ENCODE measurements around the gene GPS2. TPM values are rescaled to one million over a fixed set of nuclear protein-coding genes. Genes with fewer than 3 reads are reported as not detected.

GPS2 gene
- total and polyA plus RNA-seq, 2 donors (not counting 3 experiments of a cell fraction or from before 2014, with no cell fraction given): 51.6 to 132 TPM

- Histone ChIP-seq H3K79me2 (ENCODE audit: control insufficient read depth, insufficient read depth, low read length) (no peaks in the 10 kb centered on the region), H3K9me1 (replicated peaks; ENCODE audit: control insufficient read depth, extremely low read depth, insufficient read depth, low read length) (no peaks in the 10 kb centered on the region), H3K4me1 (ENCODE audit: control insufficient read depth, extremely low read depth, insufficient read depth, low read length) (peaks cover 17% of the 10 kb centered on the region), H3K36me3 (ENCODE audit: control insufficient read depth in 2 of 2, extremely low read depth in 1 of 2, insufficient read depth in 2 of 2, low read length in 2 of 2) (no peaks in the 10 kb centered on the region), H3K27me3 (ENCODE audit: control insufficient read depth in 2 of 2, insufficient read depth in 2 of 2, low read length in 2 of 2) (no peaks in the 10 kb centered on the region), H3K4me3 (replicated peaks in 1 of 3; ENCODE audit: insufficient read depth in 1 of 3, low read depth in 1 of 3, low read length in 3 of 3) (no peak overlapping the region), H4K20me1 (replicated peaks; ENCODE audit: control insufficient read depth, extremely low read depth, insufficient read depth, low read length) (no peaks in the 10 kb centered on the region), H3K9ac (replicated peaks; ENCODE audit: extremely low read depth, insufficient read depth, low read length) (no peak overlapping the region), H3K4me2 (ENCODE audit: insufficient read depth, low read length) (no peak overlapping the region), H3K27ac (ENCODE audit: insufficient read depth, low read depth, low read length) (no peak overlapping the region), H2AFZ (ENCODE audit: low read depth, low read length) (no peak overlapping the region), H3K9me3 (replicated peaks; ENCODE audit: control insufficient read depth, insufficient read depth, low read length) (no peaks in the 10 kb centered on the region)
- FAIRE-seq: no peak
- ChIA-PET CTCF (interaction anchor here (1.6 to 4.0 kb wide), 7 partner anchors 8 to 235 kb away, joined by 3 to 70 read pairs (median 8); partner anchors contain the start of genes NEURL4, SOX15 and TMEM102), POLR2A (no interaction called here)
- intact Hi-C loops (cut with micrococcal nuclease): loop anchor here (5.0 kb wide), 1 partner anchor 333 kb away; the partner anchor contains the start of genes TP53 and WRAP53
- BruUV-seq (replicated peaks): no TSS peak
- dilution Hi-C loops (cut with MboI; ENCODE audit: extremely low pct_ligation_motif_present, low sequenced_read_pairs): no loop called here
- DNase-seq (ENCODE audit: low read depth, low spot score): no peak
- TF ChIP-seq POLR2AphosphoS5 (IDR thresholded peaks at IDR 0.05; ENCODE audit: insufficient read depth, low read depth, low read length) (no peak), POLR2A (IDR thresholded peaks at IDR 0.05; ENCODE audit: low read depth, low read length) (no peak), MAX (IDR thresholded peaks at IDR 0.05; ENCODE audit: insufficient read depth, insufficient read length) (no peak), JUN (IDR thresholded peaks at IDR 0.05; ENCODE audit: borderline replicate concordance, insufficient read depth, insufficient read length, low read depth) (no peak), CTCF (IDR thresholded peaks at IDR 0.05; ENCODE audit: extremely low read depth in 1 of 2, insufficient read depth in 1 of 2, low read depth in 1 of 2, low read length in 2 of 2) (no peak), EZH2 (IDR thresholded peaks at IDR 0.05; ENCODE audit: borderline replicate concordance, low read depth, low read length, severe bottlenecking) (no peak), GATA2 (IDR thresholded peaks at IDR 0.05; ENCODE audit: insufficient read depth, insufficient read length, low read depth, low read length) (no peak), MYC (IDR thresholded peaks at IDR 0.05; ENCODE audit: low read depth, low read length) (no peak), FOS (IDR thresholded peaks at IDR 0.05; ENCODE audit: borderline replicate concordance, insufficient read depth, low read length) (no peak)
Observed at GRCh38 chr17:7354262-7354843, 39.2 kb upstream of the GPS2 start.

All from endothelial cell of umbilical vein (primary cell).